ENCODE data around the gene SORBS2.

- TF ChIP-seq CTCF (IDR thresholded peaks at IDR 0.05; ENCODE audit: borderline replicate concordance, extremely low read depth, low read length, poor library complexity, severe bottlenecking) (no peak), EZH2 (IDR thresholded peaks at IDR 0.05; ENCODE audit: borderline replicate concordance, low read depth, low read length, severe bottlenecking) (no peak)
These were observed 25.6 kb upstream of the SORBS2 start for GRCh38 chr4:185837415-185838103.

All from DND-41 (cell line).